Measurements from ENCODE around the gene IMP3.

IMP3 gene

DNA sequence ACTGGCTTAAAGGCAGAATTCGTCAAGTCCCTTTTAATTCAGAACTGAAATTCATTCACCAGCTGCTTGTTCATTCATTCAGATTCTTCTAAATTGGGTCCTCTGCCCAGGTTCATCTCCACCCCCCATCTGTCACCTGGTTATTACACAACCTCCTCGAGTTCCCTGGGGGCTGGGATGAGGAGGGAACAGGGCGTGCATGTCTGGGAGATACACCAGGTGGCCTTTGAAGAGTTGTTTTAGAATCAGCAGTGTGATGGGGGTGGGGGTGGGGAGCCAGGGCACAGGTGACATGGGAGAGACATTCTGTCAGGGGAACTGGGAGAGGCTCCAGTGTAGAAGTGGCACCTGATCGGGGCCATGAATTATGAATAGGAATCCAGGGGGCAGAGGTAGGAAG, 15.9 kb upstream of the IMP3 start:
- Histone ChIP-seq H3K4me1 (ENCODE audit: control insufficient read depth, insufficient read depth, low read length) (peaks cover under 1% of the 10 kb centered on the region), H3K27me3 (ENCODE audit: control insufficient read depth, insufficient read depth, low read length) (no peaks in the 10 kb centered on the region), H3K9me3 (ENCODE audit: control insufficient read depth, insufficient read depth, low read length) (no peaks in the 10 kb centered on the region), H3K36me3 (ENCODE audit: control insufficient read depth, insufficient read depth, low read length) (peaks cover 27% of the 10 kb centered on the region), H3K4me3 (ENCODE audit: low read depth, low read length) (no peak overlapping the region), H3K9ac (ENCODE audit: low read depth, low read length) (no peak overlapping the region)

GRCh38 chr15:75654201-75654907, 14.3 kb upstream of the IMP3 start:
- Histone ChIP-seq H3K9ac (ENCODE audit: low read depth, low read length) (no peak overlapping the region), H3K36me3 (ENCODE audit: control insufficient read depth, insufficient read depth, low read length) (peaks cover 21% of the 10 kb centered on the region), H3K27me3 (ENCODE audit: control insufficient read depth, insufficient read depth, low read length) (no peaks in the 10 kb centered on the region), H3K9me3 (ENCODE audit: control insufficient read depth, insufficient read depth, low read length) (no peaks in the 10 kb centered on the region), H3K4me3 (ENCODE audit: low read depth, low read length) (no peak overlapping the region), H3K4me1 (ENCODE audit: control insufficient read depth, insufficient read depth, low read length) (peaks cover 2% of the 10 kb centered on the region)

DNA sequence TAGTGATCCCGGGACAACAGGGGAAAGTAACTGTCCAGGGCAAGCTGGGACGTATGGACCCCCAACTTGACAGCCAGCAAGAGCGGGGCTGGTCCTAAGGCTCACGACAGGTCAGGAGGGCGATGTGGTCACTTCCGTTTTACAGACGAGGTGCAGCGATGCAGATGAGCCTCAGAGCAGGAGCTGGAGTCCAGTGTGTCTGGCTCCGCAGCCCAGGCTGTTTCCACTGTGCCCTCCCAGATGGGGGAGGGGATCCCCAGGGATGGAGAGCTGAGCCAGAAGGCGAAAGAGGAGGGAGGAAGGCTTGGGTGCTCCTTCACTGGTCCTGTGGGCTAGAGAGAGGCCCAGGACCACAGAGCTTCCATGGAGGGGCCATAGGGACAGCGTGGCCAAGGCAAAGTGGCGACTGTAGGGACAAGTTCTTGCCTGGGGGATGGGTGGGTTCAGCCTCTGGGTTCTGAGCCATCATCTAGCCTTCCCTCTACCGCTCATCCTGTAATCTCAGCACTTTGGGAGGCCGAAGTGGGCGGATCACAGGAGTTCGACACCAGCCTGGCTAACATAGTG, 13.4 kb upstream of the IMP3 start:
- Histone ChIP-seq H3K4me3 (ENCODE audit: low read depth, low read length) (no peak overlapping the region), H3K27me3 (ENCODE audit: control insufficient read depth, insufficient read depth, low read length) (no peaks in the 10 kb centered on the region), H3K4me1 (ENCODE audit: control insufficient read depth, insufficient read depth, low read length) (peaks cover 9% of the 10 kb centered on the region), H3K9me3 (ENCODE audit: control insufficient read depth, insufficient read depth, low read length) (no peaks in the 10 kb centered on the region), H3K36me3 (ENCODE audit: control insufficient read depth, insufficient read depth, low read length) (peaks cover 21% of the 10 kb centered on the region), H3K9ac (ENCODE audit: low read depth, low read length) (no peak overlapping the region)

- Histone ChIP-seq H3K36me3 (ENCODE audit: control insufficient read depth, insufficient read depth, low read length) (peaks cover 13% of the 10 kb centered on the region), H3K27me3 (ENCODE audit: control insufficient read depth, insufficient read depth, low read length) (peaks cover under 1% of the 10 kb centered on the region), H3K4me1 (ENCODE audit: control insufficient read depth, insufficient read depth, low read length) (peaks cover 9% of the 10 kb centered on the region), H3K9ac (ENCODE audit: low read depth, low read length) (no peak overlapping the region), H3K9me3 (ENCODE audit: control insufficient read depth, insufficient read depth, low read length) (no peaks in the 10 kb centered on the region), H3K4me3 (ENCODE audit: low read depth, low read length) (no peak overlapping the region)
Observed at GRCh38 chr15:75651810-75652543, 12.0 kb upstream of the IMP3 start.

DNA sequence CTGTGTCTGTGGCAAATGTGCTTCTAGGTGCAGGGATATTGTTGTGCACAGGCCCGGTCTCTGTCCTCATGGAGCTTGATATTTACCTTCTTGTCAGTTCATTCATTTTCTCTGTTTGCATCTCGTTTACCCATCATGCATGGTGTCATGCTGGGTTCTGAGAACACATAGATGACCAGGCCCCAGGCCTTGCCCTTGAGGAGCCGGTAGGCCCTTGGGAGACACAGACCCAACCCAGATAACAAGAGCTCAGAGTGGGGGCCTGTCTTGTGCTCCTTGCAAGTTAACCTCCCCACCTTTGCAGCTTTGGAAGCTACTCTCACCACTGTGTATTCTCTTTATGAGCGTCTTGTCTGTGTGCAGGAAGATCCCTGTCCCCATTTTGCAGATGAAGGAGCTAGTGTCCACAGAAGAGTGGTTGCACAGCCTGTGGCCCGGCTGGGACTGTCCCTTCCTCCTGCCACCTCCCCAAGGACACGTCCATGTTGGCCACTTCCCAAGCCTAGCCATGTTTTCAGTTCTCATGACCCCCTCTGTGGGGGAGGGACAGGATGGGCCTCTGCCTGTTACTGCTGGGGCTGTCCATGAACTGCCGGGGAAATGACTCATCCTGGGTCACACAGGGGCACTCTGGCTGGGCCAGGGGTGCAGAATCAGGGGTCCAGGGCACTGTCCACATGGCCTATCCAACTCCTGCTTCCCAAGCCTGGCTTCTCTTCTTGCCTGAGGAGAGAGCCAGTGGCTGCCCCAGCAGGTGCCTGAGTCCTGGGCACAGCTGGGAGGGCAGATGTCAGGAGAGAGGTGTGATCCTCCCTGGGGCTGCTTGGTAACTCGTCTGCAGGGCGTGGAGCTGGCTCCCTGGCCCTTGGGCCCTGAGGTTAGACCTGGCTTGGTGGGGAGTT, 11.1 kb upstream of the IMP3 start:
- peak overlapping the region; percentile 22 for H3K4me3 ChIP-seq (ENCODE audit: low read depth, low read length)
- H3K9ac ChIP-seq (ENCODE audit: low read depth, low read length) = peak overlapping the region; percentile 47

DNA sequence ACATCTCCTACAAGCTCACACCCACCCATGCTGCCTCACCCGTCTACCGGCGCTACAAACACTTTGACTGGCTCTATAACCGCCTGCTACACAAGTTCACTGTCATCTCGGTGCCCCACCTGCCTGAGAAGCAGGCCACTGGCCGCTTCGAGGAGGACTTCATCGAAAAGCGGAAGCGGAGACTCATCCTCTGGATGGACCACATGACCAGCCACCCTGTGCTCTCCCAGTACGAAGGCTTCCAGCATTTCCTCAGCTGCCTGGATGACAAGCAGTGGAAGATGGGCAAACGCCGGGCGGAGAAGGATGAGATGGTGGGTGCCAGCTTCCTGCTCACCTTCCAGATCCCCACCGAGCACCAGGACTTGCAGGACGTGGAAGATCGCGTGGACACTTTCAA, 9.8 kb upstream of the IMP3 start:
- H3K36me3 ChIP-seq (ENCODE audit: control insufficient read depth, insufficient read depth, low read length) = peaks cover 13% of the 10 kb centered on the region
- H3K4me3 ChIP-seq (ENCODE audit: low read depth, low read length) = no peak overlapping the region
- peaks cover 14% of the 10 kb centered on the region for H3K27me3 ChIP-seq (ENCODE audit: control insufficient read depth, insufficient read depth, low read length)
- H3K9me3 ChIP-seq (ENCODE audit: control insufficient read depth, insufficient read depth, low read length) = no peaks in the 10 kb centered on the region
- H3K4me1 ChIP-seq (ENCODE audit: control insufficient read depth, insufficient read depth, low read length) = peaks cover 14% of the 10 kb centered on the region
- H3K9ac ChIP-seq (ENCODE audit: low read depth, low read length) = no peak overlapping the region

More for the DNA sequence above, 11.1 kb upstream of the IMP3 start:
- peaks cover 9% of the 10 kb centered on the region for H3K27me3 ChIP-seq (ENCODE audit: control insufficient read depth, insufficient read depth, low read length)
- peaks cover 13% of the 10 kb centered on the region for H3K36me3 ChIP-seq (ENCODE audit: control insufficient read depth, insufficient read depth, low read length)
- H3K9me3 ChIP-seq (ENCODE audit: control insufficient read depth, insufficient read depth, low read length) = no peaks in the 10 kb centered on the region
- peaks cover 14% of the 10 kb centered on the region for H3K4me1 ChIP-seq (ENCODE audit: control insufficient read depth, insufficient read depth, low read length)

GRCh38 chr15:75649045-75649761, 9.2 kb upstream of the IMP3 start:
- H3K4me3 ChIP-seq (ENCODE audit: low read depth, low read length) = peak overlapping the region; percentile 90
- H3K9me3 ChIP-seq (ENCODE audit: control insufficient read depth, insufficient read depth, low read length) = no peaks in the 10 kb centered on the region
- peak overlapping the region; percentile 97 for H3K9ac ChIP-seq (ENCODE audit: low read depth, low read length)
- H3K27me3 ChIP-seq (ENCODE audit: control insufficient read depth, insufficient read depth, low read length) = peaks cover 14% of the 10 kb centered on the region
- H3K36me3 ChIP-seq (ENCODE audit: control insufficient read depth, insufficient read depth, low read length) = peaks cover 13% of the 10 kb centered on the region
- peaks cover 14% of the 10 kb centered on the region for H3K4me1 ChIP-seq (ENCODE audit: control insufficient read depth, insufficient read depth, low read length)

DNA sequence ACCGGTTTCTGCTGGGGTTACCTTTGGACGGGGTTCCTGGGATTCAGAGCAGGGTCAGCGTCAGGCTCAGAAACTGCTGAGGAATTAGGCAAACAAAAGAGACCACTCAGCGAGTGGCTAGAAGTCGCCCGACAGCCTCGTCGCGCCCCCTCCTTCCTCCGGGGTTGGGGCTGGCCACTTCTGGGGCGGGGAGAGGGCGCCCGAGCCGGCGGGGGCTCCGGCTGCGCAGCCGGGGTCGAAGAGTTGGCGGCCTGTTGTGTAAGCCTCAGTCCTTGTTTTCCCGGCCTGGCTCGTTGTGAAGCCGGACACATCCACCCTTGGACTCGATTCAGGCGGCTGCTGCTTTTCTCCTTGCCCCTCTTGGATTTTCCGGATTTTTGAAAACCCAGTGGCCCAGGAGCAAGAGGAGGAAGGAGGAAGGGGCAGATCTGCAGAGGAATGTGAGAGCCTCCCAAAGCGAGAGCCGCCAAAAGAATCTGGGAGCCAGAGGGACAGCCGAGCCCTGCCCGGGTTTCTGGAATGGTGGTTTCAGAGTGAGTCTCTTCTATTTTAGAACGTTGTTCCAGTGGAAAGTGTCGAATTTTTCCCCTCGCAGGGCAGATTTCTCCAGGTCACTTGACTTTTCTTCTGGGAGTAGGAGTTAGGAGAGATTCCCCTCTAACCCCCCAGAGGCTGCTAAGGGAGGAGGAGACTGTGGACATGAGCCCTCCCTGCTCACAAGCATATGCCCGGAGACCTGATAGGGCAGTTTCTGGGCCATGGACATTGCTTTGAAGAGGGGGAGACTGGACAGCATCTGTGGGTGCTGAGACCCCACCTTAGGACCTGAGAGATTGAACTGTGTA, 8.4 kb upstream of the IMP3 start:
- Histone ChIP-seq H3K36me3 (ENCODE audit: control insufficient read depth, insufficient read depth, low read length) (peaks cover 13% of the 10 kb centered on the region), H3K9ac (ENCODE audit: low read depth, low read length) (peak overlapping the region; percentile 97), H3K4me1 (ENCODE audit: control insufficient read depth, insufficient read depth, low read length) (peaks cover 14% of the 10 kb centered on the region), H3K9me3 (ENCODE audit: control insufficient read depth, insufficient read depth, low read length) (no peaks in the 10 kb centered on the region), H3K4me3 (ENCODE audit: low read depth, low read length) (peak overlapping the region; percentile 90), H3K27me3 (ENCODE audit: control insufficient read depth, insufficient read depth, low read length) (peaks cover 14% of the 10 kb centered on the region)

- Histone ChIP-seq H3K4me1 (ENCODE audit: control insufficient read depth, insufficient read depth, low read length) (peaks cover 14% of the 10 kb centered on the region), H3K36me3 (ENCODE audit: control insufficient read depth, insufficient read depth, low read length) (peaks cover 9% of the 10 kb centered on the region), H3K4me3 (ENCODE audit: low read depth, low read length) (peak within 1 kb of the TSS; percentile 90), H3K27me3 (ENCODE audit: control insufficient read depth, insufficient read depth, low read length) (peaks cover 14% of the 10 kb centered on the region), H3K9me3 (ENCODE audit: control insufficient read depth, insufficient read depth, low read length) (no peaks in the 10 kb centered on the region), H3K9ac (ENCODE audit: low read depth, low read length) (peak within 1 kb of the TSS; percentile 97)
Observed at GRCh38 chr15:75647370-75648155, 7.5 kb upstream of the IMP3 start, which contains the start of gene SNX33. Gene SNX33 (plus strand): TSS chr15:75647912. CDS start chr15:75649103, 1,191 bp downstream.

- Histone ChIP-seq H3K27me3 (ENCODE audit: control insufficient read depth, insufficient read depth, low read length) (peaks cover 14% of the 10 kb centered on the region), H3K9me3 (ENCODE audit: control insufficient read depth, insufficient read depth, low read length) (no peaks in the 10 kb centered on the region), H3K4me1 (ENCODE audit: control insufficient read depth, insufficient read depth, low read length) (peaks cover 14% of the 10 kb centered on the region), H3K9ac (ENCODE audit: low read depth, low read length) (peak overlapping the region; percentile 97), H3K4me3 (ENCODE audit: low read depth, low read length) (peak overlapping the region; percentile 90), H3K36me3 (ENCODE audit: control insufficient read depth, insufficient read depth, low read length) (peaks cover 8% of the 10 kb centered on the region)
Observed at GRCh38 chr15:75646944-75647364, 6.9 kb upstream of the IMP3 start.

Data from iPS-15b (cell line).